Lower lobe of right lung (tissue), 2 donors: ENCODE data around the gene SIGLEC5. TPM values are rescaled to one million over a fixed set of nuclear protein-coding genes. Genes with fewer than 3 reads are reported as not detected.
A peak's percentile ranks its signal among the peaks of the same experiment; 100 is the strongest.

Source experiments
- ATAC-seq, 2 donors: fragments of 200-7000 bp; cut with Tn5 transposase; one replicate each; pipeline ENCODE4 v1.9.1; 2020 to 2022; ENCODE audit warnings: mild to moderate bottlenecking in 2 of 2, moderate library complexity in 2 of 2
- DNase-seq: peaks from one replicate; pipeline ENCODE4 v3.0.0-alpha.2; 2020
- H3K27ac ChIP-seq: fragments of 200-600 bp; one replicate; pipeline ENCODE4 v1.8.0; 2022
- H3K27me3 ChIP-seq: fragments of 200-600 bp; one replicate; pipeline ENCODE4 v1.8.0; 2022; ENCODE audit warnings: low read depth
- H3K36me3 ChIP-seq: fragments of 200-600 bp; one replicate; pipeline ENCODE4 v1.8.0; 2022; ENCODE audit warnings: mild to moderate bottlenecking
- H3K4me1 ChIP-seq: fragments of 200-600 bp; one replicate; pipeline ENCODE4 v1.8.0; 2022
- H3K4me3 ChIP-seq: fragments of 200-600 bp; one replicate; pipeline ENCODE4 v1.8.0; 2022; ENCODE audit warnings: mild to moderate bottlenecking
- H3K9me3 ChIP-seq: fragments of 200-600 bp; one replicate; pipeline ENCODE4 v1.8.0; 2022
- CTCF ChIP-seq: fragments of 200-600 bp; IDR thresholded peaks from one replicate; pipeline ENCODE4 v1.8.0; 2022; ENCODE audit warnings: antibody characterized with exemption, mild to moderate bottlenecking
- intact Hi-C: fragments of 100-400 bp; cut with DNase I; formaldehyde crosslinking; loops from one replicate; pipeline ENCODE4 v1.11.0; 2022
- total RNA-seq: library from RNA; stranded (reverse); fragmentation: NEBNext Ultra II Directional; extraction: Animal tissue kit (Norgen Biotek cat#: 25700); gene quantifications from one replicate; pipeline ENCODE4 v1.2.1, GENCODE V29; 2021
- donor health status: DM: no; HTN: yes; CAD: no; lungs with severe emphysema.

The SIGLEC5 gene
- total RNA-seq, 1 donor from 2014 or later: 3.1 TPM

GRCh38 chr19:51639916-51640315 is 9.7 kb upstream of the SIGLEC5 start:
- Histone ChIP-seq H3K27me3 (no peaks in the 10 kb centered on the region), H3K4me3 (no peak overlapping the region), H3K36me3 (no peaks in the 10 kb centered on the region), H3K27ac (no peak overlapping the region), H3K9me3 (no peaks in the 10 kb centered on the region), H3K4me1 (no peaks in the 10 kb centered on the region)
- no peak for ATAC-seq
- DNase-seq: no peak
- no peak for TF ChIP-seq CTCF
- intact Hi-C loops: no loop called here

GRCh38 chr19:51637362-51637978 is 7.3 kb upstream of the SIGLEC5 start:
- intact Hi-C loops: no loop called here
- DNase-seq (no peak), ATAC-seq (no peak)
- H3K4me1 ChIP-seq: no peaks in the 10 kb centered on the region
- H3K4me3 ChIP-seq: no peak overlapping the region
- H3K27me3 ChIP-seq: no peaks in the 10 kb centered on the region
- H3K36me3 ChIP-seq: no peaks in the 10 kb centered on the region
- no peaks in the 10 kb centered on the region for H3K9me3 ChIP-seq
- TF ChIP-seq CTCF: peak; percentile 22
- H3K27ac ChIP-seq: no peak overlapping the region

GRCh38 chr19:51632126-51632525 is 1.9 kb upstream of the SIGLEC5 start:
- H3K36me3 ChIP-seq: no peaks in the 10 kb centered on the region
- ATAC-seq (no peak), DNase-seq (no peak)
- H3K27ac ChIP-seq: no peak overlapping the region
- no peak overlapping the region for H3K4me3 ChIP-seq
- H3K27me3 ChIP-seq: peaks cover 7% of the 10 kb centered on the region
- no peaks in the 10 kb centered on the region for H3K4me1 ChIP-seq
- no peaks in the 10 kb centered on the region for H3K9me3 ChIP-seq
- TF ChIP-seq CTCF: no peak
- intact Hi-C loops: no loop called here

- H3K4me1 ChIP-seq: no peaks in the 10 kb centered on the region
- peak in 1 of 2 donors; percentile 18 for ATAC-seq
- no peak overlapping the region for H3K27ac ChIP-seq
- H3K27me3 ChIP-seq: peaks cover 11% of the 10 kb centered on the region
- no peak overlapping the region for H3K4me3 ChIP-seq
- H3K9me3 ChIP-seq: no peaks in the 10 kb centered on the region
- no peak for TF ChIP-seq CTCF
- intact Hi-C loops: no loop called here
- no peaks in the 10 kb centered on the region for H3K36me3 ChIP-seq
- no peak for DNase-seq
Observed at GRCh38 chr19:51628153-51628939, 1.9 kb downstream of the SIGLEC5 start.

GRCh38 chr19:51627491-51628138 is 2.6 kb downstream of the SIGLEC5 start:
- intact Hi-C loops: no loop called here
- peaks cover 11% of the 10 kb centered on the region for H3K27me3 ChIP-seq
- no peaks in the 10 kb centered on the region for H3K36me3 ChIP-seq
- no peaks in the 10 kb centered on the region for H3K4me1 ChIP-seq
- TF ChIP-seq CTCF: no peak
- no peak overlapping the region for H3K27ac ChIP-seq
- no peak for ATAC-seq
- no peaks in the 10 kb centered on the region for H3K9me3 ChIP-seq
- no peak overlapping the region for H3K4me3 ChIP-seq
- no peak for DNase-seq
